ENCODE data around the gene CDK5RAP1.
A peak's percentile ranks its signal among the peaks of the same experiment; 100 is the strongest.
"Not testable (repeated sequence)": the region's sequence is repeated elsewhere in the genome, so short reads cannot be mapped to it uniquely, and the experiment has no call there.

Gene CDK5RAP1

GRCh38 chr20:33418033-33418432, 16.7 kb upstream of the CDK5RAP1 start:
- DNase-seq: no peak

GRCh38 chr20:33415948-33416347, 14.6 kb upstream of the CDK5RAP1 start:
- no peak for DNase-seq

- DNase-seq: no peak
Measured at GRCh38 chr20:33412484-33412838, 11.1 kb upstream of the CDK5RAP1 start.

GRCh38 chr20:33411711-33412483, 10.6 kb upstream of the CDK5RAP1 start:
- DNase-seq: no peak

GRCh38 chr20:33411242-33411641, 9.9 kb upstream of the CDK5RAP1 start:
- no peak for DNase-seq

GRCh38 chr20:33410081-33410742, 8.9 kb upstream of the CDK5RAP1 start:
- no peak for DNase-seq

GRCh38 chr20:33408716-33409654, 7.7 kb upstream of the CDK5RAP1 start:
- DNase-seq: no peak

- no peak for DNase-seq
Measured at GRCh38 chr20:33408313-33408712, 7.0 kb upstream of the CDK5RAP1 start.

GRCh38 chr20:33407796-33408195, 6.5 kb upstream of the CDK5RAP1 start:
- DNase-seq: no peak

GRCh38 chr20:33407251-33407650, 5.9 kb upstream of the CDK5RAP1 start:
- DNase-seq: no peak

GRCh38 chr20:33404281-33404680, 3.0 kb upstream of the CDK5RAP1 start:
- DNase-seq: no peak

- no peak for DNase-seq
Measured at GRCh38 chr20:33401921-33402369, 626 bp upstream of the CDK5RAP1 start.

- DNase-seq: no peak
Measured at GRCh38 chr20:33400812-33401183, 521 bp downstream of the CDK5RAP1 start.

- DNase-seq: no peak
Measured at GRCh38 chr20:33399924-33400323, 1.4 kb downstream of the CDK5RAP1 start.

GRCh38 chr20:33394718-33395117, 6.6 kb downstream of the CDK5RAP1 start:
- DNase-seq: no peak

- no peak for DNase-seq
Measured at GRCh38 chr20:33393609-33394008, 7.7 kb downstream of the CDK5RAP1 start.

- no peak for DNase-seq
Measured at GRCh38 chr20:33391722-33392415, 9.4 kb downstream of the CDK5RAP1 start.

- not testable (repeated sequence) for DNase-seq
Measured at GRCh38 chr20:33389326-33389725, 12.0 kb downstream of the CDK5RAP1 start.

- no peak for DNase-seq
Measured at GRCh38 chr20:33388268-33388667, 13.1 kb downstream of the CDK5RAP1 start.

- peak; percentile 62 for DNase-seq
Measured at GRCh38 chr20:33387177-33387576, 14.1 kb downstream of the CDK5RAP1 start.

- DNase-seq: no peak
Measured at GRCh38 chr20:33386673-33387072, 14.6 kb downstream of the CDK5RAP1 start.

- no peak for DNase-seq
Measured at GRCh38 chr20:33377366-33377765, 24.0 kb downstream of the CDK5RAP1 start.

All from NCI-H226 (cell line).